GM23338 (cell line): ENCODE data around the gene GSAP. TPM values are rescaled to one million over a fixed set of nuclear protein-coding genes. Genes with fewer than 3 reads are reported as not detected.

Source experiments
- ATAC-seq: fragments of 200-7000 bp; cut with Tn5 transposase; 3 replicates; pipeline ENCODE4 v1.9.1; 2020
- DNase-seq: peaks from one replicate; pipeline ENCODE4 v3.0.0-alpha.2; 2015; ENCODE audit warnings: low spot score
- H2AFZ ChIP-seq: fragments of 200-600 bp; sonication (generic); 2 replicates; pipeline ENCODE4 v1.8.0; 2016; ENCODE audit warnings: antibody characterized with exemption, mild to moderate bottlenecking, moderate library complexity
- H3F3A ChIP-seq: fragments of 200-600 bp; sonication (generic); replicated peaks from 2 replicates; pipeline ENCODE4 v1.8.0; 2017; ENCODE audit warnings: antibody characterized with exemption, mixed run types, low read depth
- H3K27ac ChIP-seq: fragments of 200-600 bp; sonication (generic); 2 replicates; pipeline ENCODE4 v1.6.1; 2016; ENCODE audit warnings: low read depth
- H3K27me3 ChIP-seq: fragments of 200-600 bp; sonication (generic); 2 replicates; pipeline ENCODE4 v1.8.0; 2016; ENCODE audit warnings: mild to moderate bottlenecking, mixed run types, moderate library complexity; ENCODE audit not compliant: insufficient read depth
- H3K36me3 ChIP-seq: fragments of 200-600 bp; sonication (generic); 2 replicates; pipeline ENCODE4 v1.8.0; 2016; ENCODE audit warnings: mild to moderate bottlenecking; ENCODE audit not compliant: insufficient read depth
- H3K4me1 ChIP-seq: fragments of 200-600 bp; sonication (generic); 2 replicates; pipeline ENCODE4 v1.8.0; 2016; ENCODE audit warnings: mild to moderate bottlenecking, moderate library complexity; ENCODE audit not compliant: insufficient read depth
- H3K4me2 ChIP-seq: fragments of 200-600 bp; sonication (generic); 2 replicates; pipeline ENCODE4 v1.7.1; 2017; ENCODE audit warnings: mixed run types
- H3K4me3 ChIP-seq: fragments of 200-600 bp; sonication (generic); 2 replicates; pipeline ENCODE4 v1.6.1; 2016; ENCODE audit warnings: mixed run types
- H3K79me2 ChIP-seq: fragments of 200-600 bp; sonication (generic); replicated peaks from 2 replicates; pipeline ENCODE4 v1.8.0; 2017; ENCODE audit warnings: mild to moderate bottlenecking; ENCODE audit not compliant: insufficient read depth
- H3K9me2 ChIP-seq: fragments of 200-600 bp; sonication (generic); 2 replicates; pipeline ENCODE4 v1.8.0; 2017; ENCODE audit not compliant: insufficient read depth
- H4K20me1 ChIP-seq: fragments of 200-600 bp; sonication (generic); replicated peaks from 2 replicates; pipeline ENCODE4 v1.8.0; 2017; ENCODE audit warnings: mild to moderate bottlenecking; ENCODE audit not compliant: insufficient read depth
- H3K27ac Mint-ChIP-seq: 2 replicates; pipeline ENCODE4 v1.8.0; 2020; ENCODE audit warnings: inconsistent platforms, mild to moderate bottlenecking, moderate library complexity, mixed read lengths
- H3K27me3 Mint-ChIP-seq: 3 replicates; pipeline ENCODE4 v1.8.0; 2022; ENCODE audit warnings: low read depth, mild to moderate bottlenecking, moderate library complexity, mixed read lengths, inconsistent platforms; ENCODE audit not compliant: insufficient read depth, poor library complexity
- H3K36me3 Mint-ChIP-seq: 3 replicates; pipeline ENCODE4 v1.8.0; 2021; ENCODE audit warnings: low read depth, mild to moderate bottlenecking, inconsistent platforms, moderate library complexity, mixed read lengths
- H3K4me1 Mint-ChIP-seq: 3 replicates; pipeline ENCODE4 v1.8.0; 2020; ENCODE audit warnings: mild to moderate bottlenecking, inconsistent platforms, mixed read lengths
- H3K4me3 Mint-ChIP-seq: 3 replicates; pipeline ENCODE4 v1.8.0; 2021; ENCODE audit warnings: moderate library complexity, mild to moderate bottlenecking, inconsistent platforms, mixed read lengths
- H3K9me3 Mint-ChIP-seq: 3 replicates; pipeline ENCODE4 v1.8.0; 2020; ENCODE audit warnings: moderate library complexity, mild to moderate bottlenecking, inconsistent platforms, mixed read lengths
- CREB1 ChIP-seq: fragments of 250-450 bp; sonication (Bioruptor Pico); IDR thresholded peaks from 2 replicates; pipeline ENCODE4 v1.5.0; 2020; ENCODE audit warnings: low read depth, mild to moderate bottlenecking, moderate library complexity
- CTCF ChIP-seq, 2 experiments: fragments of 200-600 bp in 1 of 2; sonication (generic) in 1 of 2; conservative IDR thresholded peaks; 2 replicates each; pipeline versions ENCODE4 v1.5.1 to v1.6.1; 2016 to 2017; ENCODE audit warnings: antibody characterized with exemption in 2 of 2, low read depth in 2 of 2, mild to moderate bottlenecking in 2 of 2, moderate library complexity in 1 of 2
- ETS1 ChIP-seq: IDR thresholded peaks from 2 replicates; pipeline ENCODE4 v1.6.1; 2016; ENCODE audit warnings: antibody characterized with exemption
- EZH2 ChIP-seq: fragments of 200-600 bp; sonication (generic); IDR thresholded peaks from one replicate; pipeline ENCODE4 v1.8.0; 2017; ENCODE audit warnings: antibody characterized with exemption, mild to moderate bottlenecking, low read depth; ENCODE audit not compliant: unreplicated experiment
- EZH2phosphoT487 ChIP-seq: fragments of 200-600 bp; sonication (generic); IDR thresholded peaks from one replicate; pipeline ENCODE4 v1.8.1; 2018; ENCODE audit warnings: antibody characterized with exemption; ENCODE audit not compliant: unreplicated experiment
- JUNB ChIP-seq: IDR thresholded peaks from one replicate; pipeline ENCODE4 v1.6.1; 2016; ENCODE audit warnings: antibody characterized with exemption; ENCODE audit not compliant: unreplicated experiment
- NANOG ChIP-seq: IDR thresholded peaks from 2 replicates; pipeline ENCODE4 v1.6.1; 2016; ENCODE audit warnings: antibody characterized with exemption, borderline replicate concordance
- POLR2AphosphoS5 ChIP-seq: IDR thresholded peaks from 2 replicates; pipeline ENCODE4 v1.6.1; 2016; ENCODE audit warnings: antibody characterized with exemption, low read depth
- REST ChIP-seq: IDR thresholded peaks from one replicate; pipeline ENCODE4 v1.6.1; 2018; ENCODE audit warnings: antibody characterized with exemption; ENCODE audit not compliant: unreplicated experiment
- STAT1 ChIP-seq: IDR thresholded peaks from one replicate; pipeline ENCODE4 v1.6.1; 2016; ENCODE audit warnings: antibody characterized with exemption; ENCODE audit not compliant: unreplicated experiment
- ZNF114 ChIP-seq: fragments of 250-450 bp; sonication (Bioruptor Pico); IDR thresholded peaks from 2 replicates; pipeline ENCODE4 v1.5.0; 2020; ENCODE audit warnings: mild to moderate bottlenecking, moderate library complexity
- ZNF331 ChIP-seq: fragments of 250-450 bp; sonication (Bioruptor Pico); IDR thresholded peaks from 2 replicates; pipeline ENCODE4 v1.5.0; 2020; ENCODE audit warnings: low read depth, mild to moderate bottlenecking, moderate library complexity
- ZNF462 ChIP-seq: fragments of 250-450 bp; sonication (Bioruptor Pico); IDR thresholded peaks from 2 replicates; pipeline ENCODE4 v1.5.0; 2020; ENCODE audit warnings: mild to moderate bottlenecking, moderate library complexity
- polyA plus RNA-seq: library from polyadenylated mRNA; unstranded; fragments of >200 nt; fragmentation: Nextera tagmentation; extraction: Ambion mirVana; gene quantifications from 2 replicates; pipeline ENCODE4 v1.2.1, GENCODE V29; 2016
- total RNA-seq: library from RNA; depleted of rRNA; stranded (reverse); fragments of >200 nt; shearing (Covaris generic); gene quantifications from 2 replicates; pipeline ENCODE4 v1.2.3, GENCODE V29; 2014

Gene GSAP
- total and polyA plus RNA-seq, 2 experiments from 2014 or later = 0.63 to 1.1 TPM

GRCh38 chr7:77430927-77431326, 14.8 kb upstream of the GSAP start:
- Histone ChIP-seq H3K4me1 (peaks cover 24% of the 10 kb centered on the region), H2AFZ (no peak overlapping the region), H3F3A (no peaks in the 10 kb centered on the region), H3K4me3 (no peak overlapping the region), H3K27ac (no peak overlapping the region), H4K20me1 (no peaks in the 10 kb centered on the region), H3K4me2 (no peak overlapping the region), H3K27me3 (no peaks in the 10 kb centered on the region), H3K9me2 (no peaks in the 10 kb centered on the region), H3K36me3 (no peaks in the 10 kb centered on the region), H3K79me2 (no peaks in the 10 kb centered on the region)
- Mint-ChIP-seq H3K27me3 (peaks cover 8% of the 10 kb centered on the region), H3K4me3 (no peak overlapping the region), H3K9me3 (no peaks in the 10 kb centered on the region), H3K4me1 (peaks cover 35% of the 10 kb centered on the region), H3K27ac (no peak overlapping the region), H3K36me3 (no peaks in the 10 kb centered on the region)
- TF ChIP-seq STAT1 (no peak), ETS1 (no peak), POLR2AphosphoS5 (no peak), ZNF331 (CRISPR knock-in tag) (no peak), CREB1 (CRISPR knock-in tag) (no peak), JUNB (no peak), EZH2phosphoT487 (no peak), REST (no peak), NANOG (no peak), EZH2 (no peak), ZNF462 (CRISPR knock-in tag) (no peak), CTCF (conservative IDR thresholded peaks at IDR 0.05; ENCODE audit: low read depth in 2 of 2) (no peak), ZNF114 (no peak)
- DNase-seq (no peak), ATAC-seq (no peak)
